ENCODE data around the gene PFDN6.
"Not testable (repeated sequence)": the region's sequence is repeated elsewhere in the genome, so short reads cannot be mapped to it uniquely, and the experiment has no call there.

The PFDN6 gene

GRCh38 chr6:33288921-33289783, at the start of gene PFDN6, which contains the start of gene WDR46:
PFDN6 (plus strand) TSS chr6:33289601; CDS start chr6:33289857, 256 bp downstream.
WDR46 (minus strand) TSS chr6:33289239; CDS start chr6:33289170, 69 bp downstream.
- peak; percentile 93 for FAIRE-seq
- no peak for DNase-seq (ENCODE audit: extremely low spot score, insufficient read length, low read depth)

GRCh38 chr6:33241968-33242367, 47.4 kb upstream of the PFDN6 start:
- DNase-seq (ENCODE audit: extremely low spot score, insufficient read length, low read depth) = no peak
- no peak for FAIRE-seq

- DNase-seq (ENCODE audit: extremely low spot score, insufficient read length, low read depth) (no peak), FAIRE-seq (no peak)
Measured at GRCh38 chr6:33243476-33243875, 45.9 kb upstream of the PFDN6 start.

GRCh38 chr6:33247977-33248642, 41.3 kb upstream of the PFDN6 start:
- peak; percentile 93 for FAIRE-seq
- peak; percentile 58 for DNase-seq (ENCODE audit: extremely low spot score, insufficient read length, low read depth)

GRCh38 chr6:33248643-33248931, 40.8 kb upstream of the PFDN6 start:
- no peak for DNase-seq (ENCODE audit: extremely low spot score, insufficient read length, low read depth)
- FAIRE-seq = no peak

- DNase-seq (ENCODE audit: extremely low spot score, insufficient read length, low read depth) (peak; percentile 87), FAIRE-seq (peak; percentile 100)
Measured at GRCh38 chr6:33248932-33249731, 40.3 kb upstream of the PFDN6 start.

GRCh38 chr6:33249732-33250630, 39.4 kb upstream of the PFDN6 start:
- FAIRE-seq = no peak
- DNase-seq (ENCODE audit: extremely low spot score, insufficient read length, low read depth) = no peak

- DNase-seq (ENCODE audit: extremely low spot score, insufficient read length, low read depth) (no peak), FAIRE-seq (no peak)
Measured at GRCh38 chr6:33250731-33251130, 38.7 kb upstream of the PFDN6 start.

- DNase-seq (ENCODE audit: extremely low spot score, insufficient read length, low read depth) (no peak), FAIRE-seq (no peak)
Measured at GRCh38 chr6:33251395-33252012, 37.9 kb upstream of the PFDN6 start.

- DNase-seq (ENCODE audit: extremely low spot score, insufficient read length, low read depth) = no peak
- FAIRE-seq = no peak
Measured at GRCh38 chr6:33252759-33253158, 36.6 kb upstream of the PFDN6 start.

- DNase-seq (ENCODE audit: extremely low spot score, insufficient read length, low read depth) (no peak), FAIRE-seq (no peak)
Measured at GRCh38 chr6:33254591-33254990, 34.8 kb upstream of the PFDN6 start.

GRCh38 chr6:33259032-33259431, 30.4 kb upstream of the PFDN6 start:
- no peak for DNase-seq (ENCODE audit: extremely low spot score, insufficient read length, low read depth)
- FAIRE-seq = no peak

- not testable (repeated sequence) for DNase-seq (ENCODE audit: extremely low spot score, insufficient read length, low read depth); FAIRE-seq
Measured at GRCh38 chr6:33262490-33262889, 26.9 kb upstream of the PFDN6 start.

- DNase-seq (ENCODE audit: extremely low spot score, insufficient read length, low read depth) = no peak
- FAIRE-seq = no peak
Measured at GRCh38 chr6:33264015-33264414, 25.4 kb upstream of the PFDN6 start.

- no peak for FAIRE-seq
- no peak for DNase-seq (ENCODE audit: extremely low spot score, insufficient read length, low read depth)
Measured at GRCh38 chr6:33271117-33271467, 18.3 kb upstream of the PFDN6 start.

- peak; percentile 76 for DNase-seq (ENCODE audit: extremely low spot score, insufficient read length, low read depth)
- FAIRE-seq = peak; percentile 95
Measured at GRCh38 chr6:33271468-33272274, 17.7 kb upstream of the PFDN6 start, which contains the start of the genes RPS18 and VPS52. RPS18 (plus strand) TSS chr6:33272075; CDS start chr6:33272120, 45 bp downstream. VPS52 (minus strand) TSS chr6:33271876; CDS start chr6:33271675, 201 bp downstream.

- FAIRE-seq = no peak
- DNase-seq (ENCODE audit: extremely low spot score, insufficient read length, low read depth) = no peak
Measured at GRCh38 chr6:33272275-33273128, 16.9 kb upstream of the PFDN6 start.

All from GM18507 (cell line).